Neural cell (in vitro differentiated cells): Measurements from ENCODE around the gene C14orf119. TPM values are rescaled to one million over a fixed set of nuclear protein-coding genes. Genes with fewer than 3 reads are reported as not detected.

Experiments
- H2AFZ ChIP-seq: fragments of 200-600, 300-800 bp; sonication (generic), shearing (Covaris generic); 2 replicates; pipeline ENCODE4 v1.6.0; 2014; ENCODE audit warnings: low read depth, mild to moderate bottlenecking, antibody characterized with exemption, low read length, moderate library complexity
- H3F3A ChIP-seq: fragments of 200-600 bp; shearing (Covaris generic); 2 replicates; pipeline ENCODE4 v1.6.1; 2016; ENCODE audit warnings: mild to moderate bottlenecking, moderate library complexity, mixed read lengths, antibody characterized with exemption, low read length; ENCODE audit not compliant: insufficient read depth, poor library complexity, severe bottlenecking
- H3K27ac ChIP-seq: fragments of 200-600, 300-800 bp; sonication (generic), shearing (Covaris generic); 2 replicates; pipeline ENCODE4 v1.5.1; 2014; ENCODE audit warnings: mild to moderate bottlenecking, low read length, moderate library complexity
- H3K27me3 ChIP-seq: fragments of 300-800, 200-600 bp; sonication (generic), shearing (Covaris generic); 2 replicates; pipeline ENCODE4 v1.6.0; 2014; ENCODE audit warnings: mild to moderate bottlenecking, low read depth, low read length, moderate library complexity; ENCODE audit not compliant: insufficient read depth
- H3K36me3 ChIP-seq: fragments of 300-800, 200-600 bp; sonication (generic), shearing (Covaris generic); 2 replicates; pipeline ENCODE4 v1.5.1; 2014; ENCODE audit warnings: mild to moderate bottlenecking, antibody characterized with exemption, low read length, moderate library complexity; ENCODE audit not compliant: insufficient read depth
- H3K4me2 ChIP-seq: fragments of 300-800, 200-600 bp; sonication (generic), shearing (Covaris generic); 2 replicates; pipeline ENCODE4 v1.6.0; 2014; ENCODE audit warnings: mild to moderate bottlenecking, low read length
- H3K4me3 ChIP-seq: fragments of 300-800, 200-600 bp; sonication (generic), shearing (Covaris generic); 2 replicates; pipeline ENCODE4 v1.5.1; 2014; ENCODE audit warnings: mild to moderate bottlenecking, low read length, moderate library complexity
- H3K79me2 ChIP-seq: fragments of 200-600 bp; shearing (Covaris generic); replicated peaks from 2 replicates; pipeline ENCODE4 v1.6.0; 2014; ENCODE audit warnings: mild to moderate bottlenecking, low read length, moderate library complexity; ENCODE audit not compliant: insufficient read depth
- H3K9ac ChIP-seq: fragments of 300-800, 200-600 bp; sonication (generic), shearing (Covaris generic); 2 replicates; pipeline ENCODE4 v1.6.1; 2016; ENCODE audit warnings: mild to moderate bottlenecking, low read length, mixed read lengths
- H3K9me2 ChIP-seq: fragments of 200-600 bp; shearing (Covaris generic); 2 replicates; pipeline ENCODE4 v1.6.1; 2016; ENCODE audit warnings: mild to moderate bottlenecking, low read length, mixed read lengths; ENCODE audit not compliant: insufficient read depth
- H3K9me3 ChIP-seq: fragments of 200-600, 300-800 bp; sonication (generic), shearing (Covaris generic); 2 replicates; pipeline ENCODE4 v1.6.1; 2016; ENCODE audit warnings: mild to moderate bottlenecking, mixed run types, low read length, moderate library complexity, mixed read lengths
- H4K20me1 ChIP-seq: fragments of 200-600 bp; shearing (Covaris generic); 2 replicates; pipeline ENCODE4 v1.6.1; 2016; ENCODE audit warnings: mild to moderate bottlenecking, mixed run types; ENCODE audit not compliant: insufficient read depth
- CTCF ChIP-seq: fragments of 450-650 bp; IDR thresholded peaks from 2 replicates; pipeline ENCODE4 v1.5.1; 2014; ENCODE audit warnings: antibody characterized with exemption, mild to moderate bottlenecking, moderate library complexity; ENCODE audit not compliant: poor library complexity, severe bottlenecking
- EP300 ChIP-seq: fragments of 450-650 bp; conservative IDR thresholded peaks from 2 replicates; pipeline ENCODE4 v1.6.1; 2014; ENCODE audit warnings: antibody characterized with exemption, mild to moderate bottlenecking, moderate library complexity; ENCODE audit not compliant: poor library complexity, severe bottlenecking
- EZH2 ChIP-seq: fragments of 200-600, 300-800 bp; shearing (Covaris generic), sonication (generic); IDR thresholded peaks from 2 replicates; pipeline ENCODE4 v1.6.1; 2014; ENCODE audit warnings: antibody characterized with exemption, low read length, borderline replicate concordance, mild to moderate bottlenecking; ENCODE audit not compliant: insufficient read depth, poor library complexity, severe bottlenecking
- MXI1 ChIP-seq: fragments of 450-650 bp; conservative IDR thresholded peaks from 2 replicates; pipeline ENCODE4 v1.6.1; 2014; ENCODE audit warnings: antibody characterized with exemption, mild to moderate bottlenecking; ENCODE audit not compliant: poor library complexity, severe bottlenecking
- POLR2AphosphoS5 ChIP-seq: IDR thresholded peaks from 2 replicates; pipeline ENCODE4 v1.6.1; 2012
- RAD21 ChIP-seq: fragments of 450-650 bp; conservative IDR thresholded peaks from 2 replicates; pipeline ENCODE4 v1.6.1; 2014; ENCODE audit warnings: antibody characterized with exemption, mild to moderate bottlenecking, moderate library complexity
- SMC3 ChIP-seq: fragments of 450-650 bp; conservative IDR thresholded peaks from 2 replicates; pipeline ENCODE4 v1.6.1; 2014; ENCODE audit warnings: antibody characterized with exemption, mild to moderate bottlenecking, moderate library complexity; ENCODE audit not compliant: poor library complexity
- TAF1 ChIP-seq: IDR thresholded peaks from 2 replicates; pipeline ENCODE4 v1.6.1; 2012; ENCODE audit warnings: low read depth
- polyA plus RNA-seq: library from polyadenylated mRNA; depleted of rRNA; stranded (reverse); fragments of >200 nt; gene quantifications from 2 replicates; pipeline ENCODE4 v1.2.3, GENCODE V29; 2014
- TF ChIP-seq, protein P1 (sequence below): IDR thresholded peaks from 2 replicates; pipeline ENCODE4 v1.6.1; 2012; ENCODE audit warnings: borderline replicate concordance

Gene C14orf119
- polyA plus RNA-seq, 1 donor from 2014 or later, result 26.4 TPM

- Histone ChIP-seq H3K36me3 (no peaks in the 10 kb centered on the region), H3K79me2 (peaks cover 36% of the 10 kb centered on the region)
Measured at GRCh38 chr14:23091294-23092225, 3.7 kb upstream of the C14orf119 start.

GRCh38 chr14:23093104-23093503, 2.2 kb upstream of the C14orf119 start:
- H3K4me2 ChIP-seq, result peak overlapping the region; percentile 94
- no peak overlapping the region for H3K9ac ChIP-seq

More at GRCh38 chr14:23091294-23092225, 3.7 kb upstream of the C14orf119 start:
- Histone ChIP-seq H3K9ac (no peak overlapping the region), H4K20me1 (no peaks in the 10 kb centered on the region), H3K9me3 (no peaks in the 10 kb centered on the region), H3K9me2 (no peaks in the 10 kb centered on the region), H3K4me3 (no peak overlapping the region), H3K27ac (no peak overlapping the region), H2AFZ (no peak overlapping the region), H3K27me3 (no peaks in the 10 kb centered on the region), H3F3A (no peaks in the 10 kb centered on the region), H3K4me2 (no peak overlapping the region)
- TF ChIP-seq POLR2AphosphoS5, result no peak
- TF ChIP-seq EP300, result no peak
- TF ChIP-seq, protein P1, sequence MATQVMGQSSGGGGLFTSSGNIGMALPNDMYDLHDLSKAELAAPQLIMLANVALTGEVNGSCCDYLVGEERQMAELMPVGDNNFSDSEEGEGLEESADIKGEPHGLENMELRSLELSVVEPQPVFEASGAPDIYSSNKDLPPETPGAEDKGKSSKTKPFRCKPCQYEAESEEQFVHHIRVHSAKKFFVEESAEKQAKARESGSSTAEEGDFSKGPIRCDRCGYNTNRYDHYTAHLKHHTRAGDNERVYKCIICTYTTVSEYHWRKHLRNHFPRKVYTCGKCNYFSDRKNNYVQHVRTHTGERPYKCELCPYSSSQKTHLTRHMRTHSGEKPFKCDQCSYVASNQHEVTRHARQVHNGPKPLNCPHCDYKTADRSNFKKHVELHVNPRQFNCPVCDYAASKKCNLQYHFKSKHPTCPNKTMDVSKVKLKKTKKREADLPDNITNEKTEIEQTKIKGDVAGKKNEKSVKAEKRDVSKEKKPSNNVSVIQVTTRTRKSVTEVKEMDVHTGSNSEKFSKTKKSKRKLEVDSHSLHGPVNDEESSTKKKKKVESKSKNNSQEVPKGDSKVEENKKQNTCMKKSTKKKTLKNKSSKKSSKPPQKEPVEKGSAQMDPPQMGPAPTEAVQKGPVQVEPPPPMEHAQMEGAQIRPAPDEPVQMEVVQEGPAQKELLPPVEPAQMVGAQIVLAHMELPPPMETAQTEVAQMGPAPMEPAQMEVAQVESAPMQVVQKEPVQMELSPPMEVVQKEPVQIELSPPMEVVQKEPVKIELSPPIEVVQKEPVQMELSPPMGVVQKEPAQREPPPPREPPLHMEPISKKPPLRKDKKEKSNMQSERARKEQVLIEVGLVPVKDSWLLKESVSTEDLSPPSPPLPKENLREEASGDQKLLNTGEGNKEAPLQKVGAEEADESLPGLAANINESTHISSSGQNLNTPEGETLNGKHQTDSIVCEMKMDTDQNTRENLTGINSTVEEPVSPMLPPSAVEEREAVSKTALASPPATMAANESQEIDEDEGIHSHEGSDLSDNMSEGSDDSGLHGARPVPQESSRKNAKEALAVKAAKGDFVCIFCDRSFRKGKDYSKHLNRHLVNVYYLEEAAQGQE, result no peak
- TF ChIP-seq CTCF, result no peak
- TF ChIP-seq RAD21, result no peak
- TF ChIP-seq SMC3, result no peak
- TF ChIP-seq EZH2, result no peak
- TF ChIP-seq TAF1, result no peak
- no peak for TF ChIP-seq MXI1

More at GRCh38 chr14:23093104-23093503, 2.2 kb upstream of the C14orf119 start:
- H3K36me3 ChIP-seq, result no peaks in the 10 kb centered on the region
- H2AFZ ChIP-seq, result no peak overlapping the region
- H4K20me1 ChIP-seq, result no peaks in the 10 kb centered on the region
- no peaks in the 10 kb centered on the region for H3K27me3 ChIP-seq
- H3K9me3 ChIP-seq, result no peaks in the 10 kb centered on the region
- no peaks in the 10 kb centered on the region for H3K9me2 ChIP-seq
- TF ChIP-seq MXI1, result no peak
- no peak for TF ChIP-seq RAD21
- TF ChIP-seq EZH2, result no peak
- no peak for TF ChIP-seq TAF1
- TF ChIP-seq EP300, result no peak
- TF ChIP-seq SMC3, result no peak
- no peak for TF ChIP-seq POLR2AphosphoS5
- TF ChIP-seq, protein P1, result no peak
- no peak overlapping the region for H3K27ac ChIP-seq
- H3F3A ChIP-seq, result no peaks in the 10 kb centered on the region
- peak overlapping the region; percentile 74 for H3K4me3 ChIP-seq
- peaks cover 44% of the 10 kb centered on the region for H3K79me2 ChIP-seq
